AG04449 (cell line): ENCODE data around the gene ZNF280A.

Experiments used
- CTCF ChIA-PET: fragments of 350-600 bp; formaldehyde crosslinking; extraction: SDS; loops from one replicate; lab custom pipeline; 2021; ENCODE audit warnings: antibody characterized with exemption; lab: Yijun Ruan, JAX
- POLR2A ChIA-PET: fragments of 400-600, 350-600 bp; formaldehyde crosslinking; extraction: SDS; loops from one replicate; lab custom pipeline; 2020; ENCODE audit warnings: antibody characterized with exemption, inconsistent platforms; lab: Yijun Ruan, JAX
- DNase-seq: peaks from one replicate; pipeline ENCODE4 v3.0.0-alpha.2; 2010; ENCODE audit warnings: low read depth, low spot score
- H3K4me3 ChIP-seq: 2 replicates; pipeline ENCODE4 v1.5.1; 2011; ENCODE audit warnings: low read depth, mild to moderate bottlenecking, control low read depth, low read length
- CTCF ChIP-seq: IDR thresholded peaks from one replicate; pipeline ENCODE4 v1.5.1; 2011; ENCODE audit warnings: mild to moderate bottlenecking, moderate library complexity, low read length, control low read depth, inconsistent platforms; ENCODE audit not compliant: insufficient read depth; ENCODE audit errors: missing control alignments

The ZNF280A gene

GRCh38 chr22:22528780-22529179 lies 8.7 kb upstream of the ZNF280A start:
- TF ChIP-seq CTCF: no peak
- H3K4me3 ChIP-seq: no peak overlapping the region
- POLR2A ChIA-PET: no interaction called here
- CTCF ChIA-PET: interaction anchor here (1.2 kb wide), 1 partner anchor 20 kb away, joined by 4 read pairs; no protein-coding TSS in a partner anchor
- DNase-seq: no peak

DNA sequence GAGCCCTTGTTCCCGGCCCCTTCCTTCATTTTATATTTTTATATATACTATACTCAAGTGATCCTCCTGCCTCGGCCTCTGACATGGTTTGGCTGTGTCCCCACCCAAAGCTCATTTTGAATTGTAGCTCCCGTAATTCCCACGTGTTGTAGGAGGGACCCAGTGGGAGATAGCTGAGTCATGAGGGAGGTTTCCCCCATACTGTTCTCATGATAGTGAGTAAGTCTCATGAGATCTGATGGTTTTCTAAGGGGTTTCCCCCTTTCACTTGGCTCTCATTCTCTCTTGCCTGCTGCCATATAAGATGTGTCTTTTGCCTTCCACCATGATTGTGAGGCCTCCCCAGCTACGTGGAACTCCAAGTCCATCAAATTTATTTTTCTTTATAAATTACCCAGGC lies 7.2 kb upstream of the ZNF280A start:
- DNase-seq: no peak
- ChIA-PET POLR2A (no interaction called here), CTCF (no interaction called here)
- TF ChIP-seq CTCF: no peak
- no peak overlapping the region for H3K4me3 ChIP-seq

- TF ChIP-seq CTCF: no peak
- ChIA-PET POLR2A (no interaction called here), CTCF (no interaction called here)
- no peak overlapping the region for H3K4me3 ChIP-seq
- no peak for DNase-seq
Measured at GRCh38 chr22:22526125-22526912, 6.2 kb upstream of the ZNF280A start.

GRCh38 chr22:22523494-22523893 lies 3.4 kb upstream of the ZNF280A start:
- ChIA-PET POLR2A (no interaction called here), CTCF (interaction anchor here (1.6 kb wide), 1 partner anchor 14 kb away, joined by 4 read pairs; the partner anchor contains the start of gene ZNF280B)
- DNase-seq: no peak
- H3K4me3 ChIP-seq: no peak overlapping the region
- TF ChIP-seq CTCF: no peak

- no peak for DNase-seq
- ChIA-PET POLR2A (no interaction called here), CTCF (no interaction called here)
- TF ChIP-seq CTCF: no peak
- no peak overlapping the region for H3K4me3 ChIP-seq
Measured at GRCh38 chr22:22521631-22522030, 1.6 kb upstream of the ZNF280A start.

- no peak overlapping the region for H3K4me3 ChIP-seq
- ChIA-PET POLR2A (no interaction called here), CTCF (interaction anchor here (0.9 to 4.3 kb wide), 3 partner anchors 10 to 16 kb away, joined by 3 to 20 read pairs (median 8); partner anchors contain the start of gene ZNF280B)
- DNase-seq: no peak
- TF ChIP-seq CTCF: no peak
Measured at GRCh38 chr22:22520667-22521602, 865 bp upstream of the ZNF280A start.
